GM18870 (cell line): ENCODE results near the gene PXYLP1.
A peak's percentile ranks its signal among the peaks of the same experiment; 100 is the strongest.
"Not testable (repeated sequence)": the region's sequence is repeated elsewhere in the genome, so short reads cannot be mapped to it uniquely, and the experiment has no call there.

Experiments
- ATAC-seq: cut with Tn5 transposase; IDR thresholded peaks from one replicate; pipeline ENCODE4 v1.9.1; 2021; ENCODE audit warnings: moderate library complexity; ENCODE audit not compliant: unreplicated experiment

Gene PXYLP1

GRCh38 chr3:141231101-141231951, at the start of gene PXYLP1:
PXYLP1 (plus strand) TSS chr3:141231825; CDS start chr3:141260176, 28,351 bp downstream.
- ATAC-seq = peak; percentile 83

- no peak for ATAC-seq
Observed at GRCh38 chr3:141183606-141184005, 48.0 kb upstream of the PXYLP1 start.

GRCh38 chr3:141184430-141184829, 47.2 kb upstream of the PXYLP1 start:
- ATAC-seq = no peak

GRCh38 chr3:141191097-141191749, 40.4 kb upstream of the PXYLP1 start:
- no peak for ATAC-seq

GRCh38 chr3:141192345-141192744, 39.3 kb upstream of the PXYLP1 start:
- peak; percentile 98 for ATAC-seq

- ATAC-seq = no peak
Observed at GRCh38 chr3:141193066-141193830, 38.4 kb upstream of the PXYLP1 start.

GRCh38 chr3:141201122-141201521, 30.5 kb upstream of the PXYLP1 start:
- no peak for ATAC-seq

GRCh38 chr3:141202682-141203081, 28.9 kb upstream of the PXYLP1 start:
- no peak for ATAC-seq

- ATAC-seq = no peak
Observed at GRCh38 chr3:141203866-141204265, 27.8 kb upstream of the PXYLP1 start.

- ATAC-seq = no peak
Observed at GRCh38 chr3:141204343-141204742, 27.3 kb upstream of the PXYLP1 start.

GRCh38 chr3:141211306-141211705, 20.3 kb upstream of the PXYLP1 start:
- ATAC-seq = not testable (repeated sequence)

GRCh38 chr3:141212101-141212500, 19.5 kb upstream of the PXYLP1 start:
- ATAC-seq = no peak

- no peak for ATAC-seq
Observed at GRCh38 chr3:141212555-141212954, 19.1 kb upstream of the PXYLP1 start.

GRCh38 chr3:141216975-141217374, 14.7 kb upstream of the PXYLP1 start:
- ATAC-seq = no peak

- no peak for ATAC-seq
Observed at GRCh38 chr3:141217389-141217788, 14.2 kb upstream of the PXYLP1 start.

- ATAC-seq = no peak
Observed at GRCh38 chr3:141218162-141218835, 13.3 kb upstream of the PXYLP1 start.

- no peak for ATAC-seq
Observed at GRCh38 chr3:141218926-141219325, 12.7 kb upstream of the PXYLP1 start.

- no peak for ATAC-seq
Observed at GRCh38 chr3:141223673-141224166, 7.9 kb upstream of the PXYLP1 start.

GRCh38 chr3:141225939-141226338, 5.7 kb upstream of the PXYLP1 start:
- ATAC-seq = no peak

GRCh38 chr3:141227216-141227615, 4.4 kb upstream of the PXYLP1 start:
- ATAC-seq = no peak

- ATAC-seq = no peak
Observed at GRCh38 chr3:141227752-141228151, 3.9 kb upstream of the PXYLP1 start.
